ENCODE results near the gene HOXC6. TPM values are rescaled to one million over a fixed set of nuclear protein-coding genes. Genes with fewer than 3 reads are reported as not detected.
A peak's percentile ranks its signal among the peaks of the same experiment; 100 is the strongest.

The HOXC6 gene
- total RNA-seq, 1 donor, result 1.7 TPM

GRCh38 chr12:54008260-54008552 lies 20.0 kb upstream of the HOXC6 start:
- TF ChIP-seq CTCF (IDR thresholded peaks at IDR 0.05; ENCODE audit: insufficient read depth, low read depth, low read length), result no peak
- no peak overlapping the region for H3K4me3 ChIP-seq (ENCODE audit: low read depth, low read length)
- DNase-seq (ENCODE audit: low read depth), result no peak

- TF ChIP-seq CTCF (IDR thresholded peaks at IDR 0.05; ENCODE audit: insufficient read depth, low read depth, low read length), result no peak
- peak overlapping the region; percentile 63 for H3K4me3 ChIP-seq (ENCODE audit: low read depth, low read length)
- DNase-seq (ENCODE audit: low read depth), result peak; percentile 68
Observed at GRCh38 chr12:54009171-54010052, 18.8 kb upstream of the HOXC6 start.

GRCh38 chr12:54010053-54010971 lies 17.9 kb upstream of the HOXC6 start:
- peak overlapping the region; percentile 63 for H3K4me3 ChIP-seq (ENCODE audit: low read depth, low read length)
- no peak for DNase-seq (ENCODE audit: low read depth)

GRCh38 chr12:54010972-54011664 lies 17.1 kb upstream of the HOXC6 start:
- H3K4me3 ChIP-seq (ENCODE audit: low read depth, low read length), result peak overlapping the region; percentile 63
- TF ChIP-seq CTCF (IDR thresholded peaks at IDR 0.05; ENCODE audit: insufficient read depth, low read depth, low read length), result no peak
- DNase-seq (ENCODE audit: low read depth), result no peak

More at GRCh38 chr12:54010053-54010971, 17.9 kb upstream of the HOXC6 start:
- no peak for TF ChIP-seq CTCF (IDR thresholded peaks at IDR 0.05; ENCODE audit: insufficient read depth, low read depth, low read length)

- H3K4me3 ChIP-seq (ENCODE audit: low read depth, low read length), result peak overlapping the region; percentile 63
- no peak for TF ChIP-seq CTCF (IDR thresholded peaks at IDR 0.05; ENCODE audit: insufficient read depth, low read depth, low read length)
- DNase-seq (ENCODE audit: low read depth), result no peak
Observed at GRCh38 chr12:54011665-54012532, 16.3 kb upstream of the HOXC6 start.

Data from fibroblast of villous mesenchyme (primary cell).